GM21360 (cell line): ENCODE data around the gene HOMER1.

Experiments used
- ATAC-seq: cut with Tn5 transposase; IDR thresholded peaks from one replicate; pipeline ENCODE4 v1.9.1; 2021; ENCODE audit warnings: mild to moderate bottlenecking, moderate library complexity; ENCODE audit not compliant: unreplicated experiment

The HOMER1 gene

DNA sequence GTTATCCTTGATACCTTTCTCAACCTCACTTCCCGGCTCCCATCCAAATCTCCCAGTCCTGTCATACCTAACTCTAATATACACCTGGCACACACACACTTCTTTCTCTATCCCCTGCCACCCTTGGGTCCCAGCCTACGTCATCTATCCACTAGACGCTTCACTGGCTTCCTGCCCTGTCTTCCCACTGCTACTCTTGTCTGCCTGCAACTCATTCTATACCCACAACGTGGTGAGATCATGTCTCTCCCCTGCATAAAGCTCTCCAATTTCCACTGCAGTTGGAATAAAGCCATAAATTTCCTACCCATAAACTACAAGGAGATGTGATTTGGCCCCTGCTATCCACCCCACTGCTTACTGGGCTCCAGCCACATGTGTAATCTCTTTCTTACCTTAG, 184.5 kb downstream of the HOMER1 start:
- ATAC-seq: no peak
